ENCODE data around the gene CLK3.

CLK3 gene

GRCh38 chr15:74635228-74635627, 19.6 kb downstream of the CLK3 start:
- Histone ChIP-seq H3K36me3 (ENCODE audit: control insufficient read depth in 1 of 2, insufficient read depth in 2 of 2, low read length in 2 of 2) (peaks cover 41 to 60% of the 10 kb centered on the region in 2 experiments), H3K23ac (ENCODE audit: low read length) (no peak overlapping the region), H3K9ac (ENCODE audit: low read length) (no peak overlapping the region), H2AK5ac (ENCODE audit: low read length) (no peak overlapping the region), H3K4me3 (ENCODE audit: low read depth, low read length) (no peak overlapping the region), H2AFZ (ENCODE audit: insufficient read depth, low read length, poor library complexity) (no peak overlapping the region), H2BK5ac (ENCODE audit: low read depth, low read length, poor library complexity) (no peak overlapping the region), H4K91ac (ENCODE audit: low read depth, low read length) (no peak overlapping the region), H3K79me2 (ENCODE audit: control insufficient read depth, insufficient read depth, low read length, poor library complexity) (no peaks in the 10 kb centered on the region), H3K18ac (ENCODE audit: low read length) (no peak overlapping the region), H3K27me3 (ENCODE audit: insufficient read depth, low read length) (no peaks in the 10 kb centered on the region), H3K4me1 (ENCODE audit: control insufficient read depth in 1 of 2, insufficient read depth in 2 of 2, low read length in 2 of 2) (no peaks in the 10 kb centered on the region), H4K8ac (ENCODE audit: low read depth, low read length) (no peak overlapping the region), H3K27ac (ENCODE audit: low read depth, low read length) (no peak overlapping the region), H3K14ac (ENCODE audit: low read length) (no peak overlapping the region), H3K9me3 (ENCODE audit: insufficient read depth, low read depth, low read length) (no peaks in the 10 kb centered on the region), H3K4ac (ENCODE audit: low read depth, low read length) (no peak overlapping the region), H4K12ac (ENCODE audit: low read depth, low read length) (no peak overlapping the region), H2BK120ac (ENCODE audit: insufficient read depth, low read length, poor library complexity) (no peak overlapping the region), H3K79me1 (ENCODE audit: low read length) (no peaks in the 10 kb centered on the region), H3K4me2 (ENCODE audit: low read length) (no peak overlapping the region), H2BK12ac (ENCODE audit: low read length) (no peak overlapping the region)
- DNase-seq, result peak; percentile 65 to 91
- WGBS (ENCODE audit: extremely low coverage, insufficient coverage, insufficient read length), result no CpG with 5 or more reads among the region's 5 CpGs

- Histone ChIP-seq H2BK5ac (ENCODE audit: low read depth, low read length, poor library complexity) (no peak overlapping the region), H3K4ac (ENCODE audit: low read depth, low read length) (no peak overlapping the region), H3K9me3 (ENCODE audit: insufficient read depth, low read depth, low read length) (no peaks in the 10 kb centered on the region), H2BK12ac (ENCODE audit: low read length) (no peak overlapping the region), H3K4me1 (ENCODE audit: control insufficient read depth in 1 of 2, insufficient read depth in 2 of 2, low read length in 2 of 2) (no peaks in the 10 kb centered on the region), H3K14ac (ENCODE audit: low read length) (no peak overlapping the region), H3K4me2 (ENCODE audit: low read length) (no peak overlapping the region), H2BK120ac (ENCODE audit: insufficient read depth, low read length, poor library complexity) (no peak overlapping the region), H2AK5ac (ENCODE audit: low read length) (no peak overlapping the region), H3K23ac (ENCODE audit: low read length) (no peak overlapping the region), H4K12ac (ENCODE audit: low read depth, low read length) (no peak overlapping the region), H3K36me3 (ENCODE audit: control insufficient read depth in 1 of 2, insufficient read depth in 2 of 2, low read length in 2 of 2) (peaks cover 29 to 47% of the 10 kb centered on the region in 2 experiments), H4K91ac (ENCODE audit: low read depth, low read length) (no peak overlapping the region), H2AFZ (ENCODE audit: insufficient read depth, low read length, poor library complexity) (no peak overlapping the region), H3K4me3 (ENCODE audit: low read depth, low read length) (no peak overlapping the region), H3K27ac (ENCODE audit: low read depth, low read length) (no peak overlapping the region), H3K27me3 (ENCODE audit: insufficient read depth, low read length) (no peaks in the 10 kb centered on the region), H4K8ac (ENCODE audit: low read depth, low read length) (no peak overlapping the region), H3K18ac (ENCODE audit: low read length) (no peak overlapping the region), H3K79me1 (ENCODE audit: low read length) (no peaks in the 10 kb centered on the region), H3K79me2 (ENCODE audit: control insufficient read depth, insufficient read depth, low read length, poor library complexity) (no peaks in the 10 kb centered on the region), H3K9ac (ENCODE audit: low read length) (no peak overlapping the region)
- no peak for DNase-seq
- no CpG with 5 or more reads among the region's 1 CpG for WGBS (ENCODE audit: extremely low coverage, insufficient coverage, insufficient read length)
These were observed 21.3 kb downstream of the CLK3 start for GRCh38 chr15:74636984-74637383.

GRCh38 chr15:74641151-74641550, 25.5 kb downstream of the CLK3 start:
- no peaks in the 10 kb centered on the region for H3K79me1 ChIP-seq (ENCODE audit: low read length)
- no peak overlapping the region for H2BK12ac ChIP-seq (ENCODE audit: low read length)
- no peak overlapping the region for H3K4me3 ChIP-seq (ENCODE audit: low read depth, low read length)
- no peak overlapping the region for H3K14ac ChIP-seq (ENCODE audit: low read length)
- no peak overlapping the region for H4K12ac ChIP-seq (ENCODE audit: low read depth, low read length)
- no peak overlapping the region for H4K8ac ChIP-seq (ENCODE audit: low read depth, low read length)
- no peak overlapping the region for H3K9ac ChIP-seq (ENCODE audit: low read length)
- H2BK5ac ChIP-seq (ENCODE audit: low read depth, low read length, poor library complexity), result no peak overlapping the region
- no peak overlapping the region for H3K4me2 ChIP-seq (ENCODE audit: low read length)
- no peak overlapping the region for H2AFZ ChIP-seq (ENCODE audit: insufficient read depth, low read length, poor library complexity)
- no peak for DNase-seq
- H3K18ac ChIP-seq (ENCODE audit: low read length), result no peak overlapping the region
- H3K27me3 ChIP-seq (ENCODE audit: insufficient read depth, low read length), result no peaks in the 10 kb centered on the region
- H3K23ac ChIP-seq (ENCODE audit: low read length), result no peak overlapping the region
- no peaks in the 10 kb centered on the region for H3K79me2 ChIP-seq (ENCODE audit: control insufficient read depth, insufficient read depth, low read length, poor library complexity)
- no peaks in the 10 kb centered on the region for H3K9me3 ChIP-seq (ENCODE audit: insufficient read depth, low read depth, low read length)
- H3K4me1 ChIP-seq (ENCODE audit: control insufficient read depth in 1 of 2, insufficient read depth in 2 of 2, low read length in 2 of 2), result peaks cover 9 to 14% of the 10 kb centered on the region in 2 experiments
- H4K91ac ChIP-seq (ENCODE audit: low read depth, low read length), result no peak overlapping the region
- no peak overlapping the region for H2AK5ac ChIP-seq (ENCODE audit: low read length)
- no peak overlapping the region for H3K4ac ChIP-seq (ENCODE audit: low read depth, low read length)
- no peak overlapping the region for H3K27ac ChIP-seq (ENCODE audit: low read depth, low read length)
- H2BK120ac ChIP-seq (ENCODE audit: insufficient read depth, low read length, poor library complexity), result no peak overlapping the region
- no CpG with 5 or more reads among the region's 1 CpG for WGBS (ENCODE audit: extremely low coverage, insufficient coverage, insufficient read length)
- H3K36me3 ChIP-seq (ENCODE audit: control insufficient read depth in 1 of 2, insufficient read depth in 2 of 2, low read length in 2 of 2), result peaks cover 9 to 21% of the 10 kb centered on the region in 2 experiments

DNA sequence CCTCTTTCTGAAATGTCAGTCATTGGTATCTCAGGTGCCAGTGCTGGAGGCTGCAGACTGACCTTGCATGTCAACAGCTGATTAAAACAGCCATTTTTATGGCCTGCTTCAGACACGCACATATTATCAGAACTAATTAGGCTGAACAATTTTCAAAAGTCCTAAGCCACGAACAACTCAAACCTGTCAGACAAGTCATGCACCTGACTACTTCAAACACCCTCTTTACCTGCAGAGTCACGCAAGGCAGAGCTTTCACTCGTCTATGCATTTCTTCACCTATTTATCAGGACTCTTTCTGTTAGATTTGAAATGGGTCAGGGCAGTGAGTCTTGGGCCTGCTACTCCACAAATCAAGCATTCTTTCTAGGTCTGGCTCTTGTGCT, 26.7 kb downstream of the CLK3 start:
- no peak overlapping the region for H2BK12ac ChIP-seq (ENCODE audit: low read length)
- H2AK5ac ChIP-seq (ENCODE audit: low read length), result no peak overlapping the region
- no CpG with 5 or more reads among the region's 4 CpGs for WGBS (ENCODE audit: extremely low coverage, insufficient coverage, insufficient read length)
- H3K23ac ChIP-seq (ENCODE audit: low read length), result no peak overlapping the region
- H3K4ac ChIP-seq (ENCODE audit: low read depth, low read length), result no peak overlapping the region
- no peak overlapping the region for H3K9ac ChIP-seq (ENCODE audit: low read length)
- H3K27ac ChIP-seq (ENCODE audit: low read depth, low read length), result peak overlapping the region; percentile 46
- H3K4me2 ChIP-seq (ENCODE audit: low read length), result peak overlapping the region; percentile 35
- no peak overlapping the region for H2BK120ac ChIP-seq (ENCODE audit: insufficient read depth, low read length, poor library complexity)
- H4K8ac ChIP-seq (ENCODE audit: low read depth, low read length), result no peak overlapping the region
- no peak overlapping the region for H2BK5ac ChIP-seq (ENCODE audit: low read depth, low read length, poor library complexity)
- DNase-seq, result peak; percentile 41 to 66
- H3K18ac ChIP-seq (ENCODE audit: low read length), result no peak overlapping the region
- peaks cover 9 to 14% of the 10 kb centered on the region in 2 experiments for H3K4me1 ChIP-seq (ENCODE audit: control insufficient read depth in 1 of 2, insufficient read depth in 2 of 2, low read length in 2 of 2)
- no peak overlapping the region for H3K14ac ChIP-seq (ENCODE audit: low read length)
- H3K27me3 ChIP-seq (ENCODE audit: insufficient read depth, low read length), result no peaks in the 10 kb centered on the region
- H3K4me3 ChIP-seq (ENCODE audit: low read depth, low read length), result no peak overlapping the region
- peaks cover 4 to 10% of the 10 kb centered on the region in 2 experiments for H3K36me3 ChIP-seq (ENCODE audit: control insufficient read depth in 1 of 2, insufficient read depth in 2 of 2, low read length in 2 of 2)
- no peaks in the 10 kb centered on the region for H3K79me1 ChIP-seq (ENCODE audit: low read length)
- no peak overlapping the region for H4K91ac ChIP-seq (ENCODE audit: low read depth, low read length)
- no peaks in the 10 kb centered on the region for H3K79me2 ChIP-seq (ENCODE audit: control insufficient read depth, insufficient read depth, low read length, poor library complexity)
- H4K12ac ChIP-seq (ENCODE audit: low read depth, low read length), result no peak overlapping the region
- no peaks in the 10 kb centered on the region for H3K9me3 ChIP-seq (ENCODE audit: insufficient read depth, low read depth, low read length)
- no peak overlapping the region for H2AFZ ChIP-seq (ENCODE audit: insufficient read depth, low read length, poor library complexity)
